NCI-H1694 treated with DMSO at 0.1 percent for 48 hours (cell line): ENCODE measurements around the gene IQCF6.
"Not testable (repeated sequence)": the region's sequence is repeated elsewhere in the genome, so short reads cannot be mapped to it uniquely, and the experiment has no call there.

Experiments used
- DNase-seq: peaks from one replicate; lab custom pipeline; 2025; lab: John Stamatoyannopoulos, UW

IQCF6 gene

GRCh38 chr3:51779137-51779536 lies at the start of gene IQCF6:
IQCF6 (minus strand) TSS chr3:51779237; CDS start chr3:51779224, 13 bp downstream.
- no peak for DNase-seq

- DNase-seq = no peak
These were observed 49.3 kb upstream of the IQCF6 start for GRCh38 chr3:51828297-51828696.

GRCh38 chr3:51819709-51820406 lies 40.8 kb upstream of the IQCF6 start:
- DNase-seq = no peak

GRCh38 chr3:51819151-51819550 lies 40.1 kb upstream of the IQCF6 start:
- DNase-seq = no peak

GRCh38 chr3:51817375-51817774 lies 38.3 kb upstream of the IQCF6 start:
- DNase-seq = no peak

- no peak for DNase-seq
These were observed 37.7 kb upstream of the IQCF6 start for GRCh38 chr3:51816723-51817122.

GRCh38 chr3:51815614-51816013 lies 36.6 kb upstream of the IQCF6 start:
- DNase-seq = no peak

- DNase-seq = no peak
These were observed 35.0 kb upstream of the IQCF6 start for GRCh38 chr3:51814034-51814433.

GRCh38 chr3:51813539-51813938 lies 34.5 kb upstream of the IQCF6 start:
- DNase-seq = no peak

GRCh38 chr3:51808934-51809333 lies 29.9 kb upstream of the IQCF6 start:
- no peak for DNase-seq

- no peak for DNase-seq
These were observed 23.2 kb upstream of the IQCF6 start for GRCh38 chr3:51802106-51802703.

GRCh38 chr3:51800750-51801125 lies 21.7 kb upstream of the IQCF6 start:
- DNase-seq = no peak

- DNase-seq = peak; percentile 41
These were observed 21.1 kb upstream of the IQCF6 start for GRCh38 chr3:51799879-51800749.

- DNase-seq = no peak
These were observed 19.4 kb upstream of the IQCF6 start for GRCh38 chr3:51798411-51798963.

GRCh38 chr3:51796854-51797253 lies 17.8 kb upstream of the IQCF6 start:
- no peak for DNase-seq

GRCh38 chr3:51794206-51794605 lies 15.2 kb upstream of the IQCF6 start:
- DNase-seq = no peak

GRCh38 chr3:51792206-51792605 lies 13.2 kb upstream of the IQCF6 start:
- DNase-seq = no peak

- no peak for DNase-seq
These were observed 10.4 kb upstream of the IQCF6 start for GRCh38 chr3:51789437-51789836.

GRCh38 chr3:51787576-51787975 lies 8.5 kb upstream of the IQCF6 start:
- not testable (repeated sequence) for DNase-seq

GRCh38 chr3:51786267-51786666 lies 7.2 kb upstream of the IQCF6 start:
- no peak for DNase-seq

GRCh38 chr3:51778554-51778953 lies 483 bp downstream of the IQCF6 start:
- DNase-seq = no peak

- peak; percentile 15 for DNase-seq
These were observed 1.1 kb downstream of the IQCF6 start for GRCh38 chr3:51777985-51778384.
